Activated CD8-positive, alpha-beta T cell treated with anti-CD3 and anti-CD28 coated beads for 36 hours (primary cell): ENCODE measurements around the gene LAMP2. TPM values are rescaled to one million over a fixed set of nuclear protein-coding genes. Genes with fewer than 3 reads are reported as not detected.
A peak's percentile ranks its signal among the peaks of the same experiment; 100 is the strongest.

Source experiments
- ATAC-seq: fragments of 200-7000 bp; cut with Tn5 transposase; one replicate; pipeline ENCODE4 v1.10.0; 2021; ENCODE audit warnings: mild to moderate bottlenecking, moderate library complexity
- CTCF ChIA-PET: fragments of 350-600 bp; sonication (Branson Sonifier 250); formaldehyde crosslinking; loops from one replicate; lab custom pipeline; 2021; ENCODE audit warnings: antibody characterized with exemption; lab: Charles Lee
- POLR2A ChIA-PET: fragments of 350-600 bp; sonication (Branson Sonifier 250); formaldehyde crosslinking; loops from one replicate; lab custom pipeline; 2021; ENCODE audit warnings: antibody characterized with exemption; lab: Charles Lee
- DNase-seq: peaks from one replicate; pipeline ENCODE4 v3.0.0-alpha.2; 2020
- H3K27ac Mint-ChIP-seq: one replicate; pipeline ENCODE4 v1.8.0; 2021; ENCODE audit warnings: mild to moderate bottlenecking, mixed read lengths
- H3K27me3 Mint-ChIP-seq: one replicate; pipeline ENCODE4 v1.8.0; 2021; ENCODE audit warnings: mixed read lengths
- H3K36me3 Mint-ChIP-seq: one replicate; pipeline ENCODE4 v1.8.0; 2021; ENCODE audit warnings: low read depth, mixed read lengths
- H3K4me1 Mint-ChIP-seq: one replicate; pipeline ENCODE4 v1.8.0; 2021; ENCODE audit warnings: low read depth, mixed read lengths
- H3K4me3 Mint-ChIP-seq: one replicate; pipeline ENCODE4 v1.8.0; 2021; ENCODE audit warnings: mild to moderate bottlenecking, moderate library complexity, mixed read lengths
- H3K9me3 Mint-ChIP-seq: one replicate; pipeline ENCODE4 v1.8.0; 2021; ENCODE audit warnings: mixed read lengths
- CTCF ChIP-seq: fragments of 200-600 bp; IDR thresholded peaks from one replicate; pipeline ENCODE4 v1.8.0; 2022; ENCODE audit warnings: antibody characterized with exemption, mild to moderate bottlenecking
- intact Hi-C: fragments of 100-400 bp; cut with micrococcal nuclease; formaldehyde crosslinking; loops from one replicate; pipeline ENCODE4 v1.10.0; 2022
- total RNA-seq, 2 experiments: library from RNA; stranded (reverse); gene quantifications; one replicate each; pipeline ENCODE4 v1.2.3, GENCODE V29; 2021

LAMP2 gene
- total RNA-seq, result 10 to 100 TPM; 22.9 to 23.3 TPM

- POLR2A ChIA-PET, result interaction anchor here (0.9 to 1.5 kb wide), 3 partner anchors 11 to 17 kb away, joined by 3 to 8 read pairs (median 3); no protein-coding TSS in a partner anchor
- no peak for TF ChIP-seq CTCF
- peak; percentile 97 for ATAC-seq
- H3K27me3 Mint-ChIP-seq, result no peaks in the 10 kb centered on the region
- H3K9me3 Mint-ChIP-seq, result no peaks in the 10 kb centered on the region
- CTCF ChIA-PET, result interaction anchor here (1.5 kb wide), 1 partner anchor 159 kb away, joined by 3 read pairs; no protein-coding TSS in a partner anchor
- peaks cover 1% of the 10 kb centered on the region for H3K36me3 Mint-ChIP-seq
- intact Hi-C loops, result no loop called here
- peaks cover 18% of the 10 kb centered on the region for H3K4me1 Mint-ChIP-seq
- peak within 1 kb of the TSS; percentile 84 for H3K27ac Mint-ChIP-seq
- peak; percentile 89 for DNase-seq
- H3K4me3 Mint-ChIP-seq, result peak within 1 kb of the TSS; percentile 99
These were observed at the start of gene LAMP2 for GRCh38 chrX:120468825-120469525. LAMP2 (minus strand) TSS chrX:120469296; CDS start chrX:120469169, 127 bp downstream.

- Mint-ChIP-seq H3K4me1 (no peaks in the 10 kb centered on the region), H3K9me3 (no peaks in the 10 kb centered on the region), H3K27ac (no peak overlapping the region), H3K4me3 (no peak overlapping the region), H3K27me3 (no peaks in the 10 kb centered on the region), H3K36me3 (peaks cover 2% of the 10 kb centered on the region)
- no peak for TF ChIP-seq CTCF
- ChIA-PET POLR2A (no interaction called here), CTCF (no interaction called here)
- DNase-seq (no peak), ATAC-seq (no peak)
- intact Hi-C loops, result no loop called here
These were observed 48.8 kb upstream of the LAMP2 start for GRCh38 chrX:120517936-120518335.

DNA sequence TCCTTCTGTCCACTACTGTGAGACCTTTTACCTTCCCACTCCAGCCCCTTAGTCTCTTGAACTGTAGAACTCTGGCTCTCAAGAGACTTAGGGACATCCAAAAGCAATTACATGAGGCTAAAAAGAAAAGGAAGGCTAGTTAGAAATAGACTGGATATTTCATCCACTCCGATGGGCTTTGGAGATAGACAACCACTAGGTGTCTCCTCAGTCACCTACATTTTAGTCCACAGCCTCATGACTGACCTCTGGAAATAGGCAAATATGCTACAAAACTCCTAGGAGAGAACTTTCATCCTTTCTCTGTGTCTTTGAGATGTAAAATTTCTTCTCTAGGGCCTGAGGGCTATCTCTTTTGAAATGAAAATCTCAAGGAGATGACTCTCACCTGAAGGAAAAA is 45.1 kb upstream of the LAMP2 start:
- no peak for TF ChIP-seq CTCF
- Mint-ChIP-seq H3K27me3 (no peaks in the 10 kb centered on the region), H3K9me3 (no peaks in the 10 kb centered on the region), H3K4me1 (no peaks in the 10 kb centered on the region), H3K36me3 (no peaks in the 10 kb centered on the region), H3K4me3 (no peak overlapping the region), H3K27ac (no peak overlapping the region)
- ATAC-seq (no peak), DNase-seq (no peak)
- intact Hi-C loops, result no loop called here
- ChIA-PET POLR2A (no interaction called here), CTCF (interaction anchor here (0.6 to 1.1 kb wide), 4 partner anchors 15 to 149 kb away, joined by 3 to 5 read pairs (median 3); partner anchors contain the start of gene CUL4B)

DNA sequence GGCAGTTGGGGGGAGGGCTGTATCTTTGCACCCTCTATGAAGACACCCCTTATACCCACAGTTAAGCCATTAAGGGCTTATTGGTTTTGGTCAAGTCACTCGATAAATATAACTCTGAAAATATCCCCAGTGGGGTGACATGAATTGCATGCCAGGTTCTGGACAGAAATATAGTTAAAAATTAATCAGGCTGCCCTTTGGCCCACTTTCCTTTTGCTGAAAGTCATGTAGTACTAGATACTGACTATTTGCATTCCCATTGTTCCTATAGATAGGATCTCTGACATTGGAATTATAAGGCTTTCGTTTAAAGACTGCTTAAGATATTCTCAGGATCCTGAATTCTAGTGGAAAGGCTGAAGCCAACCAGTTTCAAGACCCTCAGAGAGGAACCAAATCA is 43.5 kb upstream of the LAMP2 start:
- Mint-ChIP-seq H3K4me3 (no peak overlapping the region), H3K27ac (no peak overlapping the region), H3K36me3 (no peaks in the 10 kb centered on the region), H3K4me1 (no peaks in the 10 kb centered on the region), H3K27me3 (no peaks in the 10 kb centered on the region), H3K9me3 (no peaks in the 10 kb centered on the region)
- TF ChIP-seq CTCF, result no peak
- no peak for DNase-seq
- ChIA-PET CTCF (no interaction called here), POLR2A (no interaction called here)
- intact Hi-C loops, result no loop called here
- ATAC-seq, result no peak

GRCh38 chrX:120512222-120512621 is 43.1 kb upstream of the LAMP2 start:
- intact Hi-C loops, result no loop called here
- no peak for ATAC-seq
- no peak for TF ChIP-seq CTCF
- DNase-seq, result no peak
- Mint-ChIP-seq H3K4me3 (no peak overlapping the region), H3K36me3 (no peaks in the 10 kb centered on the region), H3K9me3 (no peaks in the 10 kb centered on the region), H3K27ac (no peak overlapping the region), H3K4me1 (no peaks in the 10 kb centered on the region), H3K27me3 (no peaks in the 10 kb centered on the region)
- POLR2A ChIA-PET, result no interaction called here
- CTCF ChIA-PET, result no interaction called here
